HG03159 (cell line): ENCODE results near the gene PCDHGA7.
"Not testable (repeated sequence)": the region's sequence is repeated elsewhere in the genome, so short reads cannot be mapped to it uniquely, and the experiment has no call there.

ENCODE experiments used
- ATAC-seq: cut with Tn5 transposase; IDR thresholded peaks from one replicate; pipeline ENCODE4 v1.9.1; 2021; ENCODE audit warnings: mild to moderate bottlenecking, moderate library complexity; ENCODE audit not compliant: unreplicated experiment

PCDHGA7 gene

GRCh38 chr5:141366016-141366896, 16.3 kb upstream of the PCDHGA7 start:
- ATAC-seq = no peak

- no peak for ATAC-seq
Observed at GRCh38 chr5:141369994-141370848, 12.3 kb upstream of the PCDHGA7 start, which contains the start of gene PCDHGB3. Gene PCDHGB3 (plus strand): TSS chr5:141370242. CDS start chr5:141370395, 153 bp downstream.

- ATAC-seq = no peak
Observed at GRCh38 chr5:141371572-141372475, 10.7 kb upstream of the PCDHGA7 start.

GRCh38 chr5:141373673-141374317, 8.7 kb upstream of the PCDHGA7 start, which contains the start of gene PCDHGA6:
Gene PCDHGA6 (plus strand): TSS chr5:141373891. CDS start chr5:141374084, 193 bp downstream.
- ATAC-seq = no peak

GRCh38 chr5:141374627-141375026, 7.9 kb upstream of the PCDHGA7 start:
- no peak for ATAC-seq

GRCh38 chr5:141375444-141376155, 6.9 kb upstream of the PCDHGA7 start:
- not testable (repeated sequence) for ATAC-seq

- ATAC-seq = no peak
Observed at GRCh38 chr5:141383345-141383744, 803 bp downstream of the PCDHGA7 start.

- ATAC-seq = no peak
Observed at GRCh38 chr5:141384471-141385267, 2.1 kb downstream of the PCDHGA7 start.

- ATAC-seq = not testable (repeated sequence)
Observed at GRCh38 chr5:141387557-141388311, 5.2 kb downstream of the PCDHGA7 start, which contains the start of gene PCDHGB4. Gene PCDHGB4 (plus strand): TSS chr5:141387698. CDS start chr5:141387885, 187 bp downstream.

- ATAC-seq = no peak
Observed at GRCh38 chr5:141388661-141389060, 6.1 kb downstream of the PCDHGA7 start.

- ATAC-seq = no peak
Observed at GRCh38 chr5:141389153-141390042, 6.9 kb downstream of the PCDHGA7 start.

- no peak for ATAC-seq
Observed at GRCh38 chr5:141392429-141393198, 10.1 kb downstream of the PCDHGA7 start, which contains the start of gene PCDHGA8. Gene PCDHGA8 (plus strand): TSS chr5:141392633. CDS start chr5:141392814, 181 bp downstream.

- ATAC-seq = no peak
Observed at GRCh38 chr5:141393267-141393666, 10.7 kb downstream of the PCDHGA7 start.

GRCh38 chr5:141394401-141395187, 12.1 kb downstream of the PCDHGA7 start:
- ATAC-seq = not testable (repeated sequence)
